HK-2 (cell line): ENCODE results near the gene FURIN.
"Not testable (repeated sequence)": the region's sequence is repeated elsewhere in the genome, so short reads cannot be mapped to it uniquely, and the experiment has no call there.

Experiments used
- DNase-seq: peaks from one replicate; pipeline ENCODE4 v3.0.0-alpha.2; 2018; ENCODE audit not compliant: unreplicated experiment

The FURIN gene

DNA sequence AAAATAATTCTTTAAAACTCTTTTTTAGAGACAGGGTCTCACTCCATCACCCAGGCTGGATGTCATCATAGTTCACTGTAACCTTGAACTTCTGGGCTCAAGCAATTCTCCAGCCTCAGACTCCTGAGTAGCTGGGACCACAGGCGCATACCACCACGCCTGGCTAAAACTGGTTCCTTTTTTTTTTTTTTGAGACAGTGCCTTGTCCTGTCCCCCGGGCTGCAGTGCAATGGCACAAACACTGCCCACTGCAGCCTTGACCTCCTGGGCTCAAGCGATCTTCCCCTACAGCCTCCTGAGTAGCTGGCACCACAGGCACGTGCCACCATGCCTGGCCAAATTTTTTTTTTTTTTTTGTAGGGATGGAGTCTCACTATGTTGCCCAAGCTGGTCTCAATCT lies 23.7 kb upstream of the FURIN start:
- no peak for DNase-seq

DNA sequence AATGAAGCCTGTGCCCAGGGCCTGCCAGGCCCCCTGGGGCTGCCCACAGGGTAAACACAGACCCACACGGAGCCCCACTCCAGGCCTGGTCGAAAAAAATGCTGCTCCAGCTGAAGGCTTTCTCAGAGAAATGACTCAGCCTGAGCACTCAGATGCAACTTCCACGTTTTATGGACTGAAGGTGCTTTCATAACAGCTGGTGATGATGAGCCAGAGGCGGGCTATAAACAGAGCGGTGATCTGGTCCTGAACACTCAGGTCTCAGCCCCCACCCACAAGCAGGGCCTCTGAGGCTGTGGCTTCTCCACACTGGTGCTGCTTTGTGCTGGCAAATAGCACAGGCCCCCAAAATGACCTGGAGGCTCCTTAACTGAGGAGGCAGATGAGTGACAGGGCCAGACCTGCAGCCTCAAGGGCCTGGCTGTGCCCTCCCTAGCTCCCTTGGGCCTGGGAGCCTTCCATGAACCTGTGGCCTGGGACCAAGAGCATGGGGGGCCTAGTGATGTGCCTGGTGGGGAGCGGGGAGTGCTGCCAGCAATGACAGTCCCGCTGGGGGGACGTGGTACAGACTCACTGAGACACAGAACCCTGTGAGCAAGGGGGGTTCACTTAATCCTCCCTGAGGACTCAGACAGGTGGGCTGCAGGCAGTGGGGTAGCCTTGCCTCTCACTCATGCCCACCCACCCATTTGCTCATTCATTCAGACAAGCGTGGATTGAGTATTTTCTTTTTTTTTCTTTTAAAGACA lies 23.0 kb upstream of the FURIN start:
- peak; percentile 38 for DNase-seq

- DNase-seq: not testable (repeated sequence)
Observed at GRCh38 chr15:90849424-90849823, 19.0 kb upstream of the FURIN start.

GRCh38 chr15:90851114-90851513 lies 17.3 kb upstream of the FURIN start:
- no peak for DNase-seq

GRCh38 chr15:90851940-90852339 lies 16.4 kb upstream of the FURIN start:
- DNase-seq: no peak

GRCh38 chr15:90855139-90855538 lies 13.2 kb upstream of the FURIN start:
- no peak for DNase-seq

- DNase-seq: no peak
Observed at GRCh38 chr15:90857337-90857736, 11.1 kb upstream of the FURIN start.

DNA sequence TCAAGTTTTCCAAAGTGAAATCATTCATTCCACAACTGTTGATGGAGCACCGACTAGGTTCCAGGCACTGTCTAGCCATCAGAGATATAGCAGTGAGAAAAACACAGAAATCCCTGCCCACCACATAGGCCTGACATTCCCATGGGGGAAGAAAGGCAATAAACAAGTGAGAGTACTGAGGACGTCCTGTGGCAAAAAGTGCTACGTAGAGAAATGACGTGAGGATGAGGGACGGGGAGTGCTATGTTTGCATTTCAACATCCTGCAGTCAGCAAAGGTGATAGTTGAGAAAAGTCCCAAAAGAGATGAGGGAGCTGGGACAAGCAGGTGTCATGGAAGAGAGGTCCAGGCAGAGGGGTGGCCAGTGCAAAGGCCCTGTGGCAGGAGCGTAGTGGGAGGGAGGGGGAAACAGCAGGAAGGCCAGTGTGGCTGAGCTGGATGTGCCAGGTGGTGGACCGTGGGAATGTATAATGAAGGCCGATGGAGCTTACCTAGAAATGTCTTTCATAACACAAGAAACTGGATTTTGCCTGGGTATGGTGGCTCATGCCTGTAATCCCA lies 10.4 kb upstream of the FURIN start:
- DNase-seq: no peak

GRCh38 chr15:90859234-90860131 lies 8.9 kb upstream of the FURIN start:
- no peak for DNase-seq

- DNase-seq: no peak
Observed at GRCh38 chr15:90860450-90860849, 7.9 kb upstream of the FURIN start.

DNA sequence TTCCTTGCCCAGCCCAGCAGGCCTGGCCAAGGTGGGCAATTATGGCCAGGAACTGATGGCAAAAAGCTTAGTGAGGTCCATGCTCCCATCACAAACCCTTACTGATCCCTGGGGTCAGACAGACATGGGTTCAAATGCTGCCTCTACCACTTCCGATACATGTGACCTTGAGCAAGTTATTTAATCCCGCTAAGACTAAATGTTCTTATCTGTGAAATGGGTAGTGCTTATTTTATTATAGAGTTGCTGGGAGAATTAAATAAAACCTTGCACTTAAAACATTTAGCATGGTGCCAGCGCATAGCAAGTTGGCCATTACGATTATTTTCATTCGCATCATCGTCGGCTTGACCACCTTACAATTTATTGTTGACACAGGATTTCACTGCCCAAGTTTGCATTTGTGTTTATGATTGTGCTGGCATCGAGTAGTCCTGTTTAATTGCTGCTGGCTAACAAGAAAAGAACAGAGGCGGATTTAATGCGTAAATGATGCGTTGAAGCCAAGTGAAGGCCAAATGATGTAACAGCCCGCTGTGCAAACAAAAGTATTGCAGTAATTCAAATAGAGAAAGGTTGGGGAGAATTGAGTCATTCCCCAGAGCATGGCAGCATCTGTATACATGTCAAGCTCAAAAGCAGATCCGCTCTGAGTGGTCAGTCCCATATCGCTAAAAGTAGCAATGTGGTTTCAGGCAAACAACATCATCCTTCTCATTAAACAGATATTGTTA lies 7.3 kb upstream of the FURIN start:
- no peak for DNase-seq

DNA sequence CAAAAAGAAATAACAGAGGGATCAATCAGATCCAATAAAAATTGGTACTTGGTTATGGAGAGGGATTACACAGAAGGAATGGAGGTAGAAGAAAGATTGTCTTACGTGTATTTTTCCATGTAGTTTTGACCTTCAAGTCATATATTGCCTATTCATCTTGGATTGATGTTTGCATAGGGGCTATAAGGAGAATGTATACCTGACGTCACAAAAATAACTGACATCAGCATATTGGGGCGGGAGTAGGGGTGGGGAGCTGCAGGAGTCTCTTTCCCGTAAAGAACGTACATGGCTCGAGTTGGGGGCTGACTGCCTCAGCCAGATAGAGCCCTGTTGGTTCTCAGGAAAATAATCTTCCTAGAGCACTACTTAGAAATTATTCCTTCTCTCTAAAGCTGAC lies 5.9 kb upstream of the FURIN start:
- DNase-seq: no peak

GRCh38 chr15:90862964-90863778 lies 5.2 kb upstream of the FURIN start:
- DNase-seq: no peak

DNA sequence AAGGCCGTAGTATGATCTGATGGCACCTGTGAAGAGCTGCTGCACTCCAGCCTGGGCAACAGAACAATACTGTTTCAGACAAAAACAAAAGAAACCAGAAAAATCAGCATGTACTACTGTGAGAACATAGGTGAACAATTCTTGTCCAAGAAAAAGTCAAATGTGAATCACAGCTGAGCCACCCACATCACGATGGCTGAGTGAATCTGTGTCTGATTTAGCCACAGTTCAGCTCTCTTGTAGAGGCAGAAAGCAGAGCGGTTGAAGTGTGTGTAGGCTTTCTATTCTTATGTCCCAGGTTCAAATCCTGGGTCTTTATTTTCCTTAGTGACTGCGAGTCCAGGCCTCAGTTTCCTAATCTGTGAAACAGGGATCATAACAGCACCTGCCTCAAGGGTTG lies 4.4 kb upstream of the FURIN start:
- no peak for DNase-seq

DNA sequence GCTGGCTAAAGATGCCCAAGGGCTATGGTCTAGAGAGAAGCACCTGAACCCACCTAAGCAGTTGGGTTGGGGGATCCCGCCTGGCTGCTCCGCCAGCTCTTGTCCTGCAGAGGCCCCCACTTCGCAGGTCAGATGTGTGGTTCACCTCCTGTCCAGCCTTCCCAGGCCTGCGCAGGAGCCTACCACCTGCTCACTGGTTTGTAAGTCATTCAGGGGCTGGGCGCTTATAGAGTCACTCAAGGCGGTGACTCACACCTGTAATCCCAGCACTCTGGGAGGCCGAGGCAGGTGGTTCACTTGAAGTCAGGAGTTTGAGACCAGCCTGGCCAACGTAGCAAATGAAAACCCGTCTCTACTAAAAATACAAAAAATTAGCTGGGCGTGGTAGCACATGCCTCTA lies 3.9 kb upstream of the FURIN start:
- DNase-seq: no peak

DNA sequence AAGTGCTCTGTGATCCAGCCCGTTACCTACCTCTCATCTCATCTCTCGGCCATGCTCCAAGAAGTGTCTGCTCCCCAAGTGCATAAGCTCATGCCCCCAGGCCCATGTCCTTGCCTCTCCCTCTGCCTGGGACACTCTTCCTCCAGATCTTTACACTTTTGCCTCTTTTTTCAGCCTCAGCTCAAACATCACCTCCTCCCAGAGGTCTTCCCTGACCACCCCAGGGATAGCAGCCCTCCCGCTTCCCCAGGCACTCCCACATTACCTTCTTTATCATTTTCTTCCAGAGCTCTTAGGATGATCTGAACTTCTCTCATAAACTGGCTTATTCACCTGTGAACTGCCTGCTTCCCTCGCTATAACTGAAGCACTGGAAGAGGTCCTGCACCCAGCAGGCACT lies 2.7 kb upstream of the FURIN start:
- no peak for DNase-seq

- no peak for DNase-seq
Observed at GRCh38 chr15:90866161-90866715, 2.1 kb upstream of the FURIN start.

DNA sequence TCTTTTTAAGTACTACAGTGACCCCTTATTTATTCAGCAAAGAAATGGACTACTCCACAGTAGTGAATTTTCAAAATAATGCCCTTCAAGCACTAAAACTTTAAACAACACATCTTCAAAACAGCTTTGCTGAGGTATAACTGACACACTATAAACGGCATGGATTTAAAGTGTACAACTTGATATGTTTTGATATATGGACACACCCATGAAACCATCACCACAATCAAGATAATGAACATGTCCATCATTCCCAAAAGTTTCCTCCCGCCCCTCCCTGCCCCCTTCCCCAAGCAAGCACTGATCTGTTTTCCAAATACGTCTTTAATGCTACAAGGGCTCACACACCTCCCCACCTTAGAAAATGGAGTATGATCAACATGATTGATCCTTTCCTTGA lies 1.6 kb upstream of the FURIN start:
- no peak for DNase-seq

GRCh38 chr15:90869140-90869541 lies 753 bp downstream of the FURIN start:
- DNase-seq: no peak

DNA sequence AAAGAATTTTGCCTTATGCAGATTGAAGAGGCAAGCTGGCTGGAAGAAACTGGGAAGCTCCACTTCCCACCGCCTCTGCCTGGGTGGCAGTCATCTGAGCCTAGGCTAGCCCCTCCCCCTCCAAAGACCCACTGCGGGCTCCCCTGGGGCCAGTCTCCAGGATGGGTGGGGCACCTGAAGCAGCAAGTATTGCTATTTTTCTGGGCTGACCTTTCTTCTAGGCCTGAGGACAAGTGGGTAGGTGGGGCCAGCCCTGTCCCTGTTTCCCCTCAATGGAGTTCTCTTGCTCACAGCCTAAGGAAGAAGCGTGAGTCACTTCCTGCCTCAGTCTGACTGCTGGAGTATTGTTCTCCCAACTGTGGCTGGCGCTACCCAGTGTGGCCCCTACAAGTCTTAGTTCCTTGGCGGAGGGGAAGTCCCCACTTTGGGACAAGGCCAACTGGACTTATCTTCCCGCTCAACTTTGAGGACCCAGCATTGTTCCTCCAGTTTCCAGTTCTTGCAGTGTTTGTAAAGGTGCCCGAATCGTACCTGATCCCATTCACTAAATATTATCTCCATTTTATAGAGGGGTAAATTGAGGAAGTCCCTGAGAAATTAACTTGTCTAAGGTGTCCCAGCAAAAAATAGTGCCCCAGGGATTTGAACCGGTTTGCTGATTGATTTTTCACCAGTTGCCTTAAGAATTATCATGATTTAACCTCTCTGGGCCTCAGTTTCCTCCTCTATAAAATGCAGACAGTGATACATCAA lies 1.4 kb downstream of the FURIN start:
- peak; percentile 66 for DNase-seq
